K562 (cell line): Measurements from ENCODE around the gene MGRN1. TPM values are rescaled to one million over a fixed set of nuclear protein-coding genes. Genes with fewer than 3 reads are reported as not detected.

Experiments
- ATAC-seq: fragments of 200-7000 bp; cut with Tn5 transposase; 3 replicates; pipeline ENCODE4 v1.9.1; 2020; ENCODE audit warnings: moderate library complexity
- BruUV-seq: library from RNA; stranded (reverse); fragments of 400-500 nt; replicated peaks from 2 replicates; lab custom pipeline; 2021; lab: Mats Ljungman, UMichigan
- CTCF ChIA-PET: fragments of 300-600 bp; formaldehyde crosslinking; extraction: SDS; loops from one replicate; lab custom pipeline; 2021; ENCODE audit warnings: low intra/inter-chr PET ratio; lab: Yijun Ruan, JAX
- POLR2A ChIA-PET: fragments of 300-600, 350-650 bp; sonication (Branson Sonifier 250); formaldehyde crosslinking; extraction: SDS; loops from one replicate; lab custom pipeline; 2021; ENCODE audit warnings: antibody characterized with exemption, inconsistent platforms; lab: Yijun Ruan, JAX
- DNase-seq, 4 experiments: peaks; one replicate each; pipeline versions ENCODE4 v3.0.0 to v3.0.0-alpha.2; 2011 to 2018; ENCODE audit warnings: low spot score in 3 of 4, mixed read lengths in 3 of 4; ENCODE audit errors: extremely low read depth in 1 of 4
- FAIRE-seq: peaks from 2 replicates; lab custom pipeline; 2011; peaks lifted over from hg19 to GRCh38; lab: Jason Lieb, UNC
- H2AFZ ChIP-seq: 2 replicates; pipeline ENCODE4 v1.6.0; 2011; ENCODE audit warnings: low read depth, low read length, control low read depth, inconsistent platforms
- H3K27ac ChIP-seq: fragments of 200-600 bp; 3 replicates; pipeline ENCODE4 v1.8.0; 2011; ENCODE audit warnings: low read depth, mild to moderate bottlenecking, control low read depth, inconsistent platforms, low read length, moderate library complexity, mixed read lengths; ENCODE audit errors: extremely low read depth
- H3K27me3 ChIP-seq, 2 experiments: fragments of 300-600 bp in 1 of 2; 2 replicates in 1 of 2; 3 replicates in 1 of 2; pipeline versions ENCODE4 v1.6.0 to v1.8.0; 2011; ENCODE audit warnings: inconsistent platforms in 2 of 2, low read length in 2 of 2, mild to moderate bottlenecking in 1 of 2, mixed read lengths in 1 of 2, moderate library complexity in 1 of 2; ENCODE audit not compliant: control insufficient read depth in 2 of 2, insufficient read depth in 2 of 2
- H3K36me3 ChIP-seq: fragments of 300-600 bp; 3 replicates; pipeline ENCODE4 v1.8.0; 2011; ENCODE audit warnings: mild to moderate bottlenecking, low read length, inconsistent platforms; ENCODE audit not compliant: control insufficient read depth, insufficient read depth
- H3K4me1 ChIP-seq, 2 experiments: fragments of 200-600 bp in 1 of 2; replicated peaks in 1 of 2; 2 replicates in 1 of 2; 3 replicates in 1 of 2; pipeline versions ENCODE4 v1.5.1 to v1.8.0; 2011; ENCODE audit warnings: inconsistent platforms in 2 of 2, low read length in 2 of 2, mild to moderate bottlenecking in 1 of 2, mixed read lengths in 1 of 2, moderate library complexity in 1 of 2; ENCODE audit not compliant: control insufficient read depth in 2 of 2, insufficient read depth in 2 of 2
- H3K4me2 ChIP-seq: 2 replicates; pipeline ENCODE4 v1.6.1; 2011; ENCODE audit warnings: low read length, control low read depth, inconsistent platforms, mixed read lengths; ENCODE audit not compliant: insufficient read depth
- H3K4me3 ChIP-seq: fragments of 200-600 bp; sonication (generic), shearing (Covaris generic); 2 replicates; pipeline ENCODE4 v1.5.1; 2016; ENCODE audit warnings: control low read depth, inconsistent platforms
- H3K79me2 ChIP-seq: fragments of 200-600 bp; 3 replicates; pipeline ENCODE4 v1.8.0; 2011; ENCODE audit warnings: low read length, inconsistent platforms; ENCODE audit not compliant: control insufficient read depth, insufficient read depth
- H3K9ac ChIP-seq, 2 experiments: 2 replicates each; pipeline versions ENCODE4 v1.6.0 to v1.6.1; 2011; ENCODE audit warnings: low read depth in 2 of 2, low read length in 2 of 2, control low read depth in 1 of 2, inconsistent platforms in 1 of 2, mild to moderate bottlenecking in 1 of 2, mixed read lengths in 1 of 2; ENCODE audit not compliant: insufficient read depth in 1 of 2
- H3K9me1 ChIP-seq: one replicate; pipeline ENCODE4 v1.6.0; 2011; ENCODE audit warnings: inconsistent platforms, mild to moderate bottlenecking, low read length, moderate library complexity; ENCODE audit not compliant: control insufficient read depth, insufficient read depth
- H3K9me3 ChIP-seq: replicated peaks from 2 replicates; pipeline ENCODE4 v1.5.1; 2011; ENCODE audit warnings: low read depth, low read length, inconsistent platforms; ENCODE audit not compliant: control insufficient read depth, insufficient read depth
- H4K20me1 ChIP-seq: replicated peaks from 2 replicates; pipeline ENCODE4 v1.6.1; 2011; ENCODE audit warnings: low read length, inconsistent platforms, mixed read lengths; ENCODE audit not compliant: control insufficient read depth, insufficient read depth
- CBX5 ChIP-seq: IDR thresholded peaks from 2 replicates; pipeline ENCODE4 v1.6.1; 2014; ENCODE audit warnings: low read depth, borderline replicate concordance
- CHD7 ChIP-seq: fragments of 200-600 bp; sonication (generic); IDR thresholded peaks from one replicate; pipeline ENCODE4 v1.6.1; 2012; ENCODE audit warnings: mild to moderate bottlenecking, low read depth, low read length, inconsistent platforms
- GTF2B ChIP-seq: IDR thresholded peaks from 2 replicates; pipeline ENCODE4 v1.6.1; 2011; ENCODE audit not compliant: insufficient read length; ENCODE audit errors: extremely low read depth
- KLF13 ChIP-seq: fragments of 450-650 bp; IDR thresholded peaks from 2 replicates; pipeline ENCODE4 v1.6.1; 2016; ENCODE audit warnings: missing genetic modification characterization, low read depth, mild to moderate bottlenecking, missing compliant biosample characterization, moderate library complexity, borderline replicate concordance
- PREB ChIP-seq: sonication (generic); formaldehyde crosslinking; IDR thresholded peaks from 2 replicates; pipeline ENCODE4 v1.8.1; 2023; ENCODE audit warnings: mild to moderate bottlenecking, missing genetic modification reagents
- PYGO2 ChIP-seq: fragments of 450-650 bp; IDR thresholded peaks from 2 replicates; pipeline ENCODE4 v1.6.1; 2016; ENCODE audit warnings: mild to moderate bottlenecking, missing genetic modification characterization, moderate library complexity, missing compliant biosample characterization
- RBM34 ChIP-seq: fragments of 200-400 bp; formaldehyde crosslinking; IDR thresholded peaks from 2 replicates; pipeline ENCODE4 v1.6.1; 2018; ENCODE audit warnings: low read length, borderline replicate concordance; ENCODE audit not compliant: insufficient read depth
- WGBS: fragments of 100-300 bp; shearing (Covaris generic); methylation state at CpG from one replicate; pipeline ENCODE4 v1.1.6; 2016; ENCODE audit warnings: low coverage, mixed read lengths; ENCODE audit not compliant: insufficient coverage; ENCODE audit errors: missing lambda C conversion rate; 5-methylcytosine and 5-hydroxymethylcytosine counted together
- in situ Hi-C: fragments of 300-500 bp; cut with MboI; formaldehyde crosslinking; loops from 4 replicates; pipeline ENCODE4 v1.15.0; 2018; ENCODE audit warnings: inconsistent platforms, mixed read lengths
- intact Hi-C: fragments of 100-400 bp; cut with micrococcal nuclease; formaldehyde crosslinking; loops from 2 replicates; pipeline ENCODE4 v1.14.2; 2022
- polyA plus RNA-seq, 8 experiments: library from polyadenylated mRNA; depleted of rRNA in 4 of 8; stranded (reverse) in 5 of 8; unstranded in 3 of 8; fragments of >200 nt; fragmentation: Nextera tagmentation in 2 of 8; fragmentation: Illumina TruSeq in 1 of 8; extraction: Ambion mirVana in 2 of 8; extraction: Trizol in 1 of 8; gene quantifications; 2 replicates each; pipeline versions ENCODE4 v1.2.1 to v1.2.3, GENCODE V29; 2011 to 2014; ENCODE audit warnings: inconsistent platforms in 1 of 8, missing spikeins in 1 of 8
- total RNA-seq, 7 experiments: library from RNA; depleted of rRNA in 6 of 7; stranded (reverse); fragments of >200 nt in 6 of 7; fragmentation: Illumina TruSeq in 2 of 7; extraction: Trizol in 2 of 7; gene quantifications; 2 replicates each; pipeline versions ENCODE4 v1.2.1 to v1.2.3, GENCODE V29; 2011 to 2021; ENCODE audit warnings: low replicate concordance in 1 of 7

MGRN1 gene
- total and polyA plus RNA-seq, 9 of the 15 experiments (the other 6 are each of a cell fraction or from before 2014, with no cell fraction given) = 0.15 to 37.9 (median 6.0) TPM

GRCh38 chr16:4726616-4727015, 102.0 kb downstream of the MGRN1 start:
- in situ Hi-C loops (no loop called here), intact Hi-C loops (no loop called here)
- DNase-seq = no peak
- Histone ChIP-seq H3K4me3 (no peak overlapping the region), H3K79me2 (peaks cover 6% of the 10 kb centered on the region; the same call in 1 of the 3 replicates), H3K4me1 (peaks cover 0 to 4% of the 10 kb centered on the region in 2 experiments; a peak in 2 of 5 replicates), H4K20me1 (peaks cover 6% of the 10 kb centered on the region), H2AFZ (no peak overlapping the region), H3K9me1 (no peaks in the 10 kb centered on the region), H3K4me2 (no peak overlapping the region), H3K27me3 (no peaks in the 10 kb centered on the region), H3K9me3 (no peaks in the 10 kb centered on the region), H3K9ac (no peak overlapping the region), H3K27ac (no peak overlapping the region), H3K36me3 (peaks cover 73% of the 10 kb centered on the region)
- no peak for ATAC-seq
- WGBS = 92% methylated on average over 18 of the region's 18 CpGs
- no peak for FAIRE-seq
- no TSS peak for BruUV-seq
- CTCF ChIA-PET = no interaction called here
- POLR2A ChIA-PET = interaction anchor here (2.1 kb wide), 1 partner anchor 8 kb away, joined by 8 read pairs; the partner anchor contains the start of genes ANKS3 and DNAAF8
- TF ChIP-seq PREB (CRISPR knock-in tag) (no peak), KLF13 (tag) (no peak), CBX5 (no peak), GTF2B (no peak), PYGO2 (tag) (no peak), CHD7 (no peak), RBM34 (no peak)
